ENCODE results near the gene MED17.

MED17 gene, protein sequence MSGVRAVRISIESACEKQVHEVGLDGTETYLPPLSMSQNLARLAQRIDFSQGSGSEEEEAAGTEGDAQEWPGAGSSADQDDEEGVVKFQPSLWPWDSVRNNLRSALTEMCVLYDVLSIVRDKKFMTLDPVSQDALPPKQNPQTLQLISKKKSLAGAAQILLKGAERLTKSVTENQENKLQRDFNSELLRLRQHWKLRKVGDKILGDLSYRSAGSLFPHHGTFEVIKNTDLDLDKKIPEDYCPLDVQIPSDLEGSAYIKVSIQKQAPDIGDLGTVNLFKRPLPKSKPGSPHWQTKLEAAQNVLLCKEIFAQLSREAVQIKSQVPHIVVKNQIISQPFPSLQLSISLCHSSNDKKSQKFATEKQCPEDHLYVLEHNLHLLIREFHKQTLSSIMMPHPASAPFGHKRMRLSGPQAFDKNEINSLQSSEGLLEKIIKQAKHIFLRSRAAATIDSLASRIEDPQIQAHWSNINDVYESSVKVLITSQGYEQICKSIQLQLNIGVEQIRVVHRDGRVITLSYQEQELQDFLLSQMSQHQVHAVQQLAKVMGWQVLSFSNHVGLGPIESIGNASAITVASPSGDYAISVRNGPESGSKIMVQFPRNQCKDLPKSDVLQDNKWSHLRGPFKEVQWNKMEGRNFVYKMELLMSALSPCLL

DNA sequence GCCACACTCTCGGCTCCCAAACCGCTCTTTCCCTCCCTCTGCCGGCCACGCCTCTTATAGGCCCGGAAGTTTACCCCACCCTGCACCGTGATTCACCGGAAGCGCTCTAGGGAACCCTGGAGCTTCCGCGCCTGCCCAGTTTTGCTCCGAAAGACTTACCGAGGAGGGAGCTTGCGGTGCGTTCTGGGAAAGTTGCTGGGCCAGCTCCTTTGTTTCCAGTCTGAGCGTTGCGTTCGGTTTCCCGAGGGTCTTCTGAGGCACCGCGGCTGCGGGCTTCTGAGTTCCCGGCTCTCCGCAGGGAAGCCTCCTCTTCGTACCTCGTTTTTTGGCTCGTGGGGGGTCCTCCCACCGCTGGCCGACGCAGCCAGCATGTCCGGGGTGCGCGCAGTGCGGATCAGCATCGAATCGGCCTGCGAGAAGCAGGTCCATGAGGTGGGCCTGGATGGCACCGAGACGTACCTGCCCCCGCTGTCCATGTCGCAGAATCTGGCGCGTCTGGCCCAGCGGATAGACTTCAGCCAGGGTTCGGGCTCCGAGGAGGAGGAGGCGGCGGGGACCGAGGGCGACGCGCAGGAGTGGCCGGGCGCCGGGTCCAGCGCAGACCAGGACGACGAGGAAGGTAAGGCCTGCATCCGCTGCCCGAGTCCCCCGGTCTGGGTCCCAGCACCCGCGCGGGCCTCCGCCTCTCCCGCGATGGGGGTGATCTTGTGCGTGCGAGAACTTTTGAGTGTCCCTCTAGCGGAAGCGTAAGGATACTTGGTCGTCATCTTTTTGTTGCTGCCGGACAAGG is at the start of gene MED17:
Gene MED17 (plus strand): TSS at position 138 of the 790 bp plus-strand sequence. CDS start 232 bp downstream, at position 370.
- DNase-seq (ENCODE audit: low spot score): peak; percentile 96

DNA sequence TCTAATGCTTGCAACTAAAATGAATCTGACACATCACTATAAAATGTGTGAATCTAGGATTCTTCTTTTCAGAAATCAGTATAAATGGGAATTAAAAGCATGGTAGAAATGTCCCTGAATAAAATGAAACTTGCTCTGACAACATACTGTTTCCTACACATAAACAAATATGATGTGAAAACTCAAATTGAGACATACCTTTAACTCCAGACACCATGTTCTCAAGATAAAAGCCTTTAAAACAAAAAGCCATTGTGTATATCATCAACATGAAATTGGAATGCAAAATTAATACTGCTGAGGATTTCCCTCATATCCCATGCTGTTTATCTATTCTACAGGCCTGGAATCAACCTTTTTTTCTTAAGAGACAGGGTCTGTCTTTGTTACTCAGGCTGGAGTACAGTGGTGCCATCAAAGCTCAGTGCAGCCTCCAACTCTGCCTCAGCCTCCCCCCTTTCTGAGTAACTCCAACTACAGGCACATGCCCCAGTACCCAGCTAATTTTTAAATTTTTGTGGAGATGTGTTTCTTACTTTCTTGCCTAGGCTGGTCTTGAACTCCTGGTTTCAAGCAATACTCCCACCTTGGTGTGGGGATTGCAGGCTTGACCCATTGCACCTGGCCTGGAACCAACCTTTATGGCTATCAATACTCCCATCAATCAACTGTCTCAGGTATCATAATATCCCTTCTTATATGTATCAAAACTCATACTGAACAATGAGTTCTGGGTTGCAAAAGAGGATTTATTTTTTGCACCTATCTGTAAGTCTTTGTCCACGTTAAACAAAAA is 49.5 kb upstream of the MED17 start:
- DNase-seq (ENCODE audit: low spot score): no peak

DNA sequence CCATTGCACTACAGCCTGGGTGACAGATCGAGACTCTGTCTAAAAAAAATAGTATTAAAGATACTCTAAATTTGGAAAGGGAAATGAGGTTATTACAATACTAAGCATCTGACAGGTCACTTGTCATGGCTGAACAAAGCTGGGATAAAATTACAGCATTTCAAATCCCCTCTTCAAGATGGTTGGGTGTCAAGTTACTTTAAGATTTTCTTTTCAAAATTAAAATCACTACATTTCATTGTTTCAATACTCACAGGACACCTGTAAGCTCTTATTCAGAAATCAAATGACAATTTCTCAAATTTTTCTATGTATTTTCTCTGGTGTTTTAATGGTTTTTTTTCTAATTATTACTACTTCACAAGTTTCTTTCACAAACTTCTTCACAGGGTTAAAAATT is 48.5 kb upstream of the MED17 start:
- DNase-seq (ENCODE audit: low spot score): no peak

DNA sequence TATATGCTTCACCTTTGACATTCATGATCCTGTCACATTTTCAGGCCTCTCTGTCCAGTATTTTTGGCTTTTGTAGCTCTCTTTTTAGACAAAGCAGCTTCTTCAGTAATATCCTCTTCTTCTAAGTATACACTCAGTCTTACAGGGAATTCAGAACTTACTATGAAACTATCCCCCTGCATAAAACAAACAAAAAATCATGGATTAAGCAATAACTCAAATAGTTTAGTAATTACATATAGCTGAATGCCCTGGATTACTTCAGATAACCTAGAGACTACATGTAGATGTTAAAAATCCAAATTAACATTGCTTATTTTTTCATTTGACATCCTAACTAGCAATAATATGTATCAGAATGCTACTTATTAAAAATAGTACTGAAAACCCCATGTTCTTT is 48.0 kb upstream of the MED17 start:
- no peak for DNase-seq (ENCODE audit: low spot score)

DNA sequence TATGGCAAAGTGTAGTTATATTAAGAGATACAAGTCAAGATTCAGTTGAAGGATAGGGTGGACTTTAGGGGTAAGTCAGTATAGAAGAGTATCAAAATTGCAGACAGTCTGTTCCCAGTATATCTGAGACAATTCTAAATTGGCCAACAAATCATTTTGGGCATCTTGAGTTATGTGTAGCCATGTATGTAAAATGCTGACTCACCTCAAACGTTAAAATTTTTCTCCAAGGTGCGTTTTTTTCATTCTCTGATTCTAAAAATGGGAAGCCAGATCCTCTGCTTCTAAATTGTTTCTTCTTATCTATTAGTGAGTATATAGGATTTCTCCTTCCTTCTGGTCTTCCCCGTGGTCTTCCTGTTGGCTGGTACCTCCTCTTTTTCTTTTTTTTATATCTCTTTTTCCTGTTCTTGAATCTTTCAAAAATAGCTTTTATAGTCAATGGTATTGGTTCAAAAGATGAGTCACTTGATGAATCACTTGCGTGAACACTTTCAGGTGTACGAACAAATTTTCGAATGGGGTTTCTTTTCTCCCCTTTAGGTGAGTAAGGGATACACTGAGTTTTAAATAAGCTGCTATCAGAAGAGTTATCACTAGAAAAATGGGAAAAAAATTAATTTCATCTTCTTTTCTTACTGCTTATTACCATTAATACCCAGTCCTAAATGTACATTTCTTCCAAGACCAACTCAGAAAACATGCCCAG is 46.0 kb upstream of the MED17 start:
- DNase-seq (ENCODE audit: low spot score): no peak

DNA sequence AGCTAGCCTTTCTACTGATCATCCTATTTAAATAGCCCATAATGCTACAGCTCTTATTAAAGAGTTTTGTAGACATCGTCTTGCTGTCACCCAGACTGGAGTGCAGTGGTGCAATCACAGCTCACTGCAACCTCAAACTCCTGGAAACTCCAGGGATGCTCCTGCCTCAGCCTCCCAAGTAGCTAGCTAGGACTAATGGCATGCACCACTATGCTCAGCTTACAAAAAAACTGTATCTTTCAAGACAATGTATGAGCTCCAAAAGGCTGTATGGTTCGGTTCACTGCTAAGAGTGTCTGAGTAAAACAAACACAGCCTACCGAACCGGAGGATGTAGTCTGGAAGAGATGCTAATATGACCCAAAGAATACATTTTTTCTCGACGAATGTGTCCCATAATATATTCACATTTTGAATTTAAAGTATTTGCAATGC is 45.4 kb upstream of the MED17 start:
- DNase-seq (ENCODE audit: low spot score): no peak

DNA sequence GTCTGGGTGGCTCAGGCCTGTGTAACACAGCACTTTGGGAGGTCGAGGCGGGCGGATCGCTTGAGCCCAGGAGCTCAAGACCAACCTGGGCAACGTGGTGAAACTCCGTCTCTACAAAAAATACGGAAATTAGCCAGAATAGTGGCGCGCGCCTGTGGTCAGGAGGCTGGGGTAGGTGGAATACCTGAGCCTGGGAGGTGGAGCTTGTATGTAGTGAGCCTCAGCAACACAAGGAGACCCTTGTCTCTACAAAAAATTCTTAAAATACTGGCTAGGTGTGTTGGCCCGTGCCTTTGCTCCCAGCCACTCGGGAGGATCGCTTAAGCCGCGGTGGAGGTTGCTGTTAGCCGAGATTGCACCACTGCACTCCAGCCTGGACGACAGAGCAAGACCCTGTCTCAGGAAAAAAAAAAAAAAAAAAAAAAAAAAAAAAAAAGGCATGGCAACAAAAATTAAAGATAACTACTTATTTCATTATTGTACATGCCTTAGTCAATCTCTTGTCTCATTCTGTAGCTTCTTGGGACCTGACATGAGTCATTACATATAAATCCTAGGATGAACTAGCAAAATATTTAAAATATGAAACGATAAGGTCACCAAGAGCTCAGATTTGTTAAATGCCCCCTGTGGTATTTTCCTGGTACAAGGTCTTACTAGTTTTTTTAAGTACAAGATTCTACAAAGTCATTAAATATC is 43.9 kb upstream of the MED17 start:
- no peak for DNase-seq (ENCODE audit: low spot score)

DNA sequence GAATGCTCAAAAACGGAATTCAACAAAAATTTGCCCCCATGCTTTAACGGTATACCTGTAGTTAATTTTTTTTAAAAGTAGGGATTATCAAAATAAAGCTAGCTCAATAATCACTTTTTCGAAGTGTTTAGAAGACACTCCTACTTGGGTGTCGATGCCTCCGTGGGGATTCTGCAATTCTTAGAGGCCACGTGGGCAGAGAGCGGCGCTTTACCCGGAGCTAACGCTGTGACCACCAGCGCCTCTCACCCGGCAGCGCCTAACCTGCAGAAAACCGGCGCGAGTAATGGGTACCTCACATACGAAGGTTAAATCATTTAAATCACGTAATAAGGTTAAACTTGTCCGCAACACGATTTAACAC is 43.4 kb upstream of the MED17 start:
- peak; percentile 47 for DNase-seq (ENCODE audit: low spot score)

DNA sequence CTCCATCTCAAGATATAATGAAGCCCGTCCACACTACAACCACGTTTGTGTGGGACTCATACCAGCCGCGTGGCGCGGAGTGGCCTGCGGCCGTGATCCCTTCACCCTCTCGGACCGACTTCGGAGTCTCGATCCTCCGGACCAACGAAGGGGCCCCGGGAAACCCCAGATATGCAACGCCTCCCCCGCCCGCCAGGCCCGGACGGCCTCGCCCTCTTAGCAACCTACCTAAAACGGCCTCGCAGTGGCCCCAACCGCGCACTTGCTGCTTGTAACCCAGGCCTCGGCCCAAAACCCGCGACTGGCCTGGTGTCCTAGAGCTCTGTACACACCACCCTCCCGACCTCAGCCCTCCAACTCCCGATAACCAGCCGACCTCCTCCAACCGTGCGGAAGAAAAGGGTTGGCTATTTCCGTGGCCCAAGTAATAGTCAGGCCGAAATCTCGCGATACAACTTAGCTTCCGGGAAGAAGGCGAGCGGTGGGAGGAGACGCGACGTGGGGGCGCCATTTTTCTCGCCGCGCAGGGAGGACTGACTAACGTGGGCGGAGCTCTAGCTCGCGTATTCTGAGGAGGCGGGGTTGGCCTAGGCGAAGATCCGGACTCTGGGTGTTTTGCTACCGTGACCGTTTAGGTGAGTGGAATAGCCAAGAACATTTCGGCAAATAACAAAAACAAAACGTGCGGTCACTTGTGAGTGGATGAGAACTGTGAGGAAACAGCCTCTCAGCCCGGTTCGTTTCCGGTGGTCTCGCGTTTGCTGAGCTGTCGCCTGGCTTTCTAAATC is 42.8 kb upstream of the MED17 start, which contains the start of the genes C11orf54 and TAF1D:
Gene C11orf54 (plus strand): TSS at position 579 of the 788 bp plus-strand sequence. CDS start 5,722 bp downstream, outside the sequence.
Gene TAF1D (minus strand): TSS at position 402 of the 788 bp plus-strand sequence. CDS start 2,191 bp downstream, outside the sequence.
- DNase-seq (ENCODE audit: low spot score): peak; percentile 96

DNA sequence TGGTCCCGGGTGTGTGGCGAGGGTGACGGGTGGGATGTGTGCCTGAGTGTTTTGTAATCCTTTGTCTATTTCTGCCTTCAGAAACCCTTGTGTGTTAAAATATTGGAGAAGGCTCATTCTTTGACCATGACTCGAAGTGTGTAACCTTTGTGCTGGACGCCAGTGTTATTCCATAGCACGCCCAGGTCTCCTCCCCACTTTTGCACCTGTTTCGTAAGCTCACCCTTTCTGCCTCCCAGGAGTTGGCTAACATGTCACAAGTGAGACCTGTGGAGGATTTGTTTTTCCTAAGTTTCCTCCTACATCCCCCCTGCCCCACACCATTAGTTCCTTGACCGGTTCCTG is 42.2 kb upstream of the MED17 start:
- DNase-seq (ENCODE audit: low spot score): peak; percentile 37

DNA sequence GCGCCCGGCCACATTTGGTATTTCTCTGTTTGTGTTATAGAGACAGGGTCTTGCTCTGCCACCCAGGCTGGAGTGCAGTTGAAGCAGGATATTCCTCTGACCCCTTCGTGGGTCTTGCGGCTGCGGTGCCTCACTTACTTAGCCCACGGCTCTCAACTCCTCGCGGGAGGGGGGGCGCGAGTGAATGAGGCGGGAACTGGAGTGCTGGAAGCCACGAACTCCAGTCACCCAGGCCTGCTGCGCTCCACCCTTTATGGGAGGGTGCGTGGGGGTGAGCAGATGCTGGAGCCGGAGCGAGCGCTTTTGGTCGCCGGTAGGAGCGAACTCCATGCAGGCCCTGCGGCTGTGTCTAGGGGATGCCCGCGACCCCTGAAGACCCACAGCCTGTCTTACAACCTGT is 40.8 kb upstream of the MED17 start:
- no peak for DNase-seq (ENCODE audit: low spot score)

DNA sequence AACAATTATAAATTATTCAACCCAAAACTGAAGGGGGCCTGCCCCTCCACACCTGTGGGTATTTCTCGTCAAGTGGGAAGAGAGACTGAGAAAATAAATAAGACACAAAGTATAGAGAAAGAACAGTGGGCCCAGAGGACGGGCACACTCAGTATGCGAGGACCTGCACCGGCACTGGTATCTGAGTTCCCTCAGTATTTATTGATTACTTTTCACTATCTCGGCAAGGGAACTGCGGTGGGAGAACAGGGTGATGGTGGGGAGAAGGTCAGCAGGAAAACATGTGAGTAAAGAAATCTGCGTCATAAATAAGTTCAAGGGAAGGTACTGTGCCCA is 39.4 kb upstream of the MED17 start:
- no peak for DNase-seq (ENCODE audit: low spot score)

DNA sequence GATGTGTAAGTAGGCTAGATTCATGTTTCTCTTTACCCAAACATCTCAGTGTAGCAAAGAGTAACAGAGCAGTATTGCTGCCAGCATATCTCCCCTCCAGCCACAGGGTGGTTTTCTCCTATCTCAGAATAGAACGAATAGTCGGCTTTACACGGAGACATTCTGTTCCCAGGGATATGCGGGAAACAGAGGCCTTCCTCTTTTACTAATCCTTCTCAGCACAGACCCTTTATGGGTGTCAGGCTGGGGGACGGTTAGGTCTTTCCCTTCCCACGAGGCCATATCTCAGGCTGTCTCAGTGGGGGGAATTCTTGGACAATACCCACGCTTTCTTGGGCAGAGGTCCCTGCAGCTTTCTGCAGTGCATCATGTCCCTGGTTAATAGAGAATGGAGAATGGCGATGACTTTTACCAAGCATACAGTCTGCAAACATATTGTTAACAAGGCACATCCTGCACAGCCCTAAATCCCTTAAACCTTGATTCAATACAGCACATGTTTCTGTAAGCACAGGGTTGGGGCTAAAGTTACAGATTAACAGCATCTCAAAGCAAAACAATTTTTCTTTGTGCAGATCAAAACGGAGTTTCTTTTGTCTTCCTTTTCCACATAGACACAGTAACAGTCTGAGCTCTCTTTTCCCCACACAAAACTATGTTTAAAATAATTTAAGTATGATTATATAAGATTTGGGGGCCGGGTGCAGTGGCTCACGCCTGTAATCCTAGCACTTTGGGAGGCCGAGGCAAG is 38.9 kb upstream of the MED17 start:
- peak; percentile 16 for DNase-seq (ENCODE audit: low spot score)

DNA sequence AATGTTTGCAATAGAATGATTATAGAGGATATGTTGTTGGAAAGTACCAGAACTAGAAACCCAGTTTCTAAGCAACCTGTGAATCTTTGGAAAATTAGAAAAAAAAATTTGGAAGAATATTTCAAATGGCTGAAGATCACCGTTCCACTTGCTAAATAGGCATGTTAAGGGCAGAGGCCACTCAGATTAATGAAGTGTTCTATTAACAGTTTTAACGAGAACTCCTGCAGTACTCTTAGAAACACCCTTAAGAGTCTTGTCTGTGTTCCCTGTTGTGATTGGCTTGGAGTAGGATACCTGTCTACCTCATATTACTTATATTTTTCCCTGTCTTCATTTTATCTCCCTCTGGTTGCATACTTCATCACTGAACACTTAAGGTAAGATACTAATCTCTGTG is 38.0 kb upstream of the MED17 start:
- no peak for DNase-seq (ENCODE audit: low spot score)

DNA sequence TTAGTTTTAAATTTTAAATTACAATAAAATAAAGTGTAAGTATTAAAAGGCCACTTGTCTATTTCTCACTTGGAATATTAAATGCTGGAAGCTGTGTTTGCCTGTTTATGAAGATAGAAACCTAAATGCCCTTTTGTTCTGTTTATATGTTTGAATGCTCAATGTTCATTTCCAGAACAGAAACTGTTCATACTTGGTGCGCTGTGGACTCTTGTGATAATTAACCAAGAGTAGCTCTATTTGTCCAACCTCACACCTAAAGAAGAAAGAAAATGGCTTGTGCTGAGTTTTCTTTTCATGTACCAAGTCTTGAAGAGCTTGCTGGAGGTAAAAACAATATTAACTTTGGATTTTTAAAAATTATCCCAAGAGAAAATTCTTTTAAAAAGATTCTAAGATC is 37.0 kb upstream of the MED17 start:
- no peak for DNase-seq (ENCODE audit: low spot score)

DNA sequence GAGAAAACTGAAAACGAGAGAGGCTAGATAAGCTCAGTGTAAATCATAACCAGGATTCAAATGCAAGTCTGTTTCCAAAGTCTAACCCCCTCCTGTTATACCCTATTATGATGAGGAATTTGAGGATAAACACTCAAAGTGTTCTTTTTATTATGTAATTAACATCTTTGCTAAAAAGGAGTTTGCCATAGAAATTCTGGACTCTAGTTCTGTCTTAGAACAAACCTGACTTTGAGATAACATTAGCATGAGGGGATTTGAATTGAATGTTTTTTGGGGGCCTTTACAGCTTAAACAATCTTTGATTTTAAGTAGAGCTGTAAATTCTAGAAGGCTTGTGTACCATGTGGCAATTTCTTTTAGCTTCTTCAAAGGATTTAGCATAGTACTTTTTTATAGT is 33.1 kb upstream of the MED17 start:
- no peak for DNase-seq (ENCODE audit: low spot score)

DNA sequence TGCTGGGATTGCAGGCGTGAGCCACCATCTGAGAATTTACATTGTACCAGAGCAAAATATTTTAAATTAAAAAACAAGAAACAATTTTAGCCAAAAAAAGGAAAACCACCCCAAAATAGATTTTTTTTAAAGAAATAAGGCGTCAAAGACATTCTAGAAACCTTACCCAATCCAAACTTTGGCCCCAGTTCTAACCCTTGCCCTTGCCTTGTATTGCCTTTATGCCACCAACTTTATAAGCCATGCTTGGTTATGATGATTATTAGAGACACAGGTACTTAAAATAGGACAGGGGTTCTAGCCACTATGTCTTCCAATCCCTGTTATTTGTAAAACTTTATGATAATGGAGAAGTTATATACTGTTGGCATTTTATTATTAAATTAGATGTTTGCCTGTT is 30.8 kb upstream of the MED17 start:
- no peak for DNase-seq (ENCODE audit: low spot score)

DNA sequence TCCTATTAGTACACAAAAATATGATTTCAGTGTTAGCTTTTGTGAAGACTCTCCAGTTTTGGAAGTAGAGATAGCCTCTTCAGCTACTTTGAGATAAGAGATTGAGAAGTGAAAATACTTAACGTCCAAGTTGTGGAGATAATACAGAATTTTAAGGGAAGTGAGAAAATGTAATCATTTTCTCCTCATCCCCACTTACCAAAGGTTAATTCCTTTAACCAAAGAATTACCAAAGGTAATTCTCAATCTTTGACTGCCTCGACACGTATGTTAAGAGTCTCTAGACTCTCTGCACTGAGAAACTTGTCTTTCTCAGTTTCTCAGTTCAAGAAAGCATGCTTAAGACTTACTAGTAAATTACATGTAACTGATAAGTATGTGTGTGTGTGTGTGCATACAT is 27.3 kb upstream of the MED17 start:
- no peak for DNase-seq (ENCODE audit: low spot score)

DNA sequence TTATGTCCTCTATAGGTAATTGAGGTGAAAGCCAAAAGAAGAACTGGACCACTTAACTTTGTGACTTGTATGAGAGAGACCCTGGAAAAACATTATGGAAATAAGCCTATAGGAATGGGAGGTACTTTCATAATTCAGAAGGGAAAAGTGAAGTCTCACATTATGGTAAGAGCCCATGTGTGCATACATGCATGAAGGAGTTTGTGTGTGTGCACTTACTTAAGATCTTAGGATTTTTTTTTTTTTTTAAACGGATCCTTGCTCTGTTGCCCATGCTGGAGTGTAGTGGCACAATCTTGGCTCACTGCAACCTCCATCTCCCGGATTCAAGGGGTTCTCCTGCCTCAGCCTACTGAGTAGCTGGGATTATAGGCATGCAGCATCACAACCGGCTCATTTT is 26.8 kb upstream of the MED17 start:
- DNase-seq (ENCODE audit: low spot score): no peak
